ENCODE results near the gene ASAP3.

DNA sequence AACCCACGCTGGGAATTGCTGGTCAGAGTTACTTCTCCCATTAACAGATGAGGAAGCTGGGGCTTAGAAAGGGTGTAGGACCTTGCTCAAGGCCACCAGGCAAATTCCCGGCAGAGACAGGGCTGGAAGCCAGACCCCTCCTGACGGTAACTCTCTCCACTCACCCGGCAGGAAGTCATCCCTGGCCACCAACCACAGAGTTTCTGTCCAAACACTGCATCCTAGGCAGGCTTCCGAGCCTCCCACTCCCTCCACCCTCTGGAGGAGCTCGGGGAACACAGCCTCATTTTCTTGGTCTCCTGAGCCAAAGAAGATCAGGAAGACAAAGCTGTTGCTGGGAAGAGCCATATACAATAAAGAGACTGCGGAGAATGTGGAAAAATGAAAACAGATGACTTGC, 89.3 kb downstream of the ASAP3 start:
- TF ChIP-seq CTCF (IDR thresholded peaks at IDR 0.05; ENCODE audit: borderline replicate concordance, extremely low read depth, low read length, poor library complexity, severe bottlenecking), result no peak
- TF ChIP-seq EZH2 (IDR thresholded peaks at IDR 0.05; ENCODE audit: borderline replicate concordance, low read depth, low read length, severe bottlenecking), result no peak
